BJ (cell line): ENCODE measurements around the gene LRRC75B. TPM values are rescaled to one million over a fixed set of nuclear protein-coding genes. Genes with fewer than 3 reads are reported as not detected.

Source experiments
- CTCF ChIA-PET: fragments of 350-600 bp; formaldehyde crosslinking; extraction: SDS; loops from one replicate; lab custom pipeline; 2021; ENCODE audit warnings: antibody characterized with exemption, inconsistent platforms; lab: Yijun Ruan, JAX
- POLR2A ChIA-PET: fragments of 300-600 bp; sonication (Branson Sonifier 250); formaldehyde crosslinking; extraction: SDS; loops from one replicate; lab custom pipeline; 2021; ENCODE audit warnings: antibody characterized with exemption; lab: Charles Lee
- DNase-seq: peaks from one replicate; pipeline ENCODE4 v3.0.0-alpha.2; 2011; ENCODE audit warnings: low read depth
- H3K27me3 ChIP-seq: 2 replicates; pipeline ENCODE4 v1.6.0; 2011; ENCODE audit warnings: low read length; ENCODE audit not compliant: control insufficient read depth, insufficient read depth
- H3K36me3 ChIP-seq: 2 replicates; pipeline ENCODE4 v1.5.1; 2011; ENCODE audit warnings: low read length; ENCODE audit not compliant: control insufficient read depth, insufficient read depth
- H3K4me3 ChIP-seq: 2 replicates; pipeline ENCODE4 v1.5.1; 2011; ENCODE audit warnings: low read depth, mild to moderate bottlenecking, control low read depth, low read length
- CTCF ChIP-seq: IDR thresholded peaks from 2 replicates; pipeline ENCODE4 v1.5.1; 2011; ENCODE audit warnings: low read depth, mild to moderate bottlenecking, control low read depth, inconsistent platforms, low read length, moderate library complexity; ENCODE audit not compliant: insufficient read depth
- polyA plus RNA-seq: library from polyadenylated mRNA; depleted of rRNA; stranded (reverse); fragments of >200 nt; gene quantifications from 2 replicates; pipeline ENCODE4 v1.2.3, GENCODE V29; 2011

LRRC75B gene
- polyA plus RNA-seq, 1 experiment, result 6.5 TPM

- ChIA-PET POLR2A (no interaction called here), CTCF (no interaction called here)
- H3K36me3 ChIP-seq, result peaks cover 6% of the 10 kb centered on the region
- no peaks in the 10 kb centered on the region for H3K27me3 ChIP-seq
- no peak for DNase-seq
- no peak overlapping the region for H3K4me3 ChIP-seq
- no peak for TF ChIP-seq CTCF
Observed at GRCh38 chr22:24584166-24584790, 8.6 kb downstream of the LRRC75B start.

GRCh38 chr22:24583221-24584165 lies 9.4 kb downstream of the LRRC75B start:
- POLR2A ChIA-PET, result no interaction called here
- H3K27me3 ChIP-seq, result no peaks in the 10 kb centered on the region
- TF ChIP-seq CTCF, result no peak
- CTCF ChIA-PET, result interaction anchor here (0.6 kb wide), 1 partner anchor 1171 kb away, joined by 3 read pairs; no protein-coding TSS in a partner anchor
- H3K4me3 ChIP-seq, result no peak overlapping the region
- DNase-seq, result no peak
- peaks cover 6% of the 10 kb centered on the region for H3K36me3 ChIP-seq

GRCh38 chr22:24582056-24582814 lies 10.6 kb downstream of the LRRC75B start:
- peaks cover 4% of the 10 kb centered on the region for H3K36me3 ChIP-seq
- TF ChIP-seq CTCF, result no peak
- H3K27me3 ChIP-seq, result no peaks in the 10 kb centered on the region
- DNase-seq, result no peak
- no peak overlapping the region for H3K4me3 ChIP-seq
- ChIA-PET POLR2A (no interaction called here), CTCF (no interaction called here)

GRCh38 chr22:24580276-24580675 lies 12.6 kb downstream of the LRRC75B start:
- DNase-seq, result peak; percentile 63
- ChIA-PET CTCF (interaction anchor here (0.6 kb wide), 1 partner anchor 9 kb away, joined by 3 read pairs; no protein-coding TSS in a partner anchor), POLR2A (interaction anchor here (0.6 kb wide), 1 partner anchor 277 kb away, joined by 3 read pairs; no protein-coding TSS in a partner anchor)
- no peaks in the 10 kb centered on the region for H3K27me3 ChIP-seq
- no peak for TF ChIP-seq CTCF
- H3K4me3 ChIP-seq, result no peak overlapping the region
- no peaks in the 10 kb centered on the region for H3K36me3 ChIP-seq

- ChIA-PET POLR2A (no interaction called here), CTCF (no interaction called here)
- TF ChIP-seq CTCF, result no peak
- H3K27me3 ChIP-seq, result no peaks in the 10 kb centered on the region
- H3K4me3 ChIP-seq, result no peak overlapping the region
- peaks cover 1% of the 10 kb centered on the region; the same call in 1 of the 2 replicates for H3K36me3 ChIP-seq
- DNase-seq, result no peak
Observed at GRCh38 chr22:24579258-24579601, 13.6 kb downstream of the LRRC75B start.
